ENCODE results near the gene BHLHE40.

BHLHE40 gene

GRCh38 chr3:4983739-4984510 lies 4.7 kb downstream of the BHLHE40 start:
- peak; percentile 60 to 67 for DNase-seq (ENCODE audit: low read depth in 2 of 2)

- no peak for DNase-seq (ENCODE audit: low read depth in 2 of 2)
Measured at GRCh38 chr3:4984511-4984864, 5.3 kb downstream of the BHLHE40 start.

GRCh38 chr3:4985330-4986174 lies 6.3 kb downstream of the BHLHE40 start:
- DNase-seq (ENCODE audit: low read depth in 2 of 2), result no peak

GRCh38 chr3:4986175-4986781 lies 7.0 kb downstream of the BHLHE40 start:
- DNase-seq (ENCODE audit: low read depth in 2 of 2), result no peak

- DNase-seq (ENCODE audit: low read depth in 2 of 2), result peak; percentile 33 to 43
Measured at GRCh38 chr3:4986782-4987537, 7.7 kb downstream of the BHLHE40 start.

GRCh38 chr3:4987538-4988296 lies 8.5 kb downstream of the BHLHE40 start:
- DNase-seq (ENCODE audit: low read depth in 2 of 2), result no peak

- no peak for DNase-seq (ENCODE audit: low read depth in 2 of 2)
Measured at GRCh38 chr3:4988983-4989834, 10.0 kb downstream of the BHLHE40 start.

GRCh38 chr3:4990069-4990468 lies 10.8 kb downstream of the BHLHE40 start:
- DNase-seq (ENCODE audit: low read depth in 2 of 2), result no peak

GRCh38 chr3:4992118-4992517 lies 12.9 kb downstream of the BHLHE40 start:
- DNase-seq (ENCODE audit: low read depth in 2 of 2), result no peak

GRCh38 chr3:4993276-4994143 lies 14.3 kb downstream of the BHLHE40 start:
- no peak for DNase-seq (ENCODE audit: low read depth in 2 of 2)

GRCh38 chr3:4994144-4994730 lies 15.0 kb downstream of the BHLHE40 start:
- DNase-seq (ENCODE audit: low read depth in 2 of 2), result no peak

- DNase-seq (ENCODE audit: low read depth in 2 of 2), result no peak
Measured at GRCh38 chr3:4994823-4995499, 15.7 kb downstream of the BHLHE40 start.

GRCh38 chr3:4995500-4996053 lies 16.3 kb downstream of the BHLHE40 start:
- DNase-seq (ENCODE audit: low read depth in 2 of 2), result no peak

- DNase-seq (ENCODE audit: low read depth in 2 of 2), result no peak
Measured at GRCh38 chr3:4996223-4996765, 17.1 kb downstream of the BHLHE40 start.

GRCh38 chr3:4996771-4997291 lies 17.6 kb downstream of the BHLHE40 start:
- no peak for DNase-seq (ENCODE audit: low read depth in 2 of 2)

- no peak for DNase-seq (ENCODE audit: low read depth in 2 of 2)
Measured at GRCh38 chr3:4997946-4998345, 18.7 kb downstream of the BHLHE40 start.

GRCh38 chr3:4999531-5000184 lies 20.4 kb downstream of the BHLHE40 start:
- no peak for DNase-seq (ENCODE audit: low read depth in 2 of 2)

Data from activated CD8-positive, alpha-beta memory T cell treated with anti-CD3 and anti-CD28 coated beads for 4 hours (primary cell).